Caco-2 (cell line): ENCODE results near the gene ATP9A. TPM values are rescaled to one million over a fixed set of nuclear protein-coding genes. Genes with fewer than 3 reads are reported as not detected.
A peak's percentile ranks its signal among the peaks of the same experiment; 100 is the strongest.
"Not testable (repeated sequence)": the region's sequence is repeated elsewhere in the genome, so short reads cannot be mapped to it uniquely, and the experiment has no call there.

ENCODE experiments used
- Bru-seq: library from RNA; stranded (reverse); fragments of 400-500 nt; gene quantifications from one replicate; lab custom pipeline; 2021; lab: Mats Ljungman, UMichigan
- BruChase-seq, 2 experiments: library from RNA; stranded (reverse); fragments of 400-500 nt; gene quantifications; one replicate each; lab custom pipeline; 2021; lab: Mats Ljungman, UMichigan
- BruUV-seq: library from RNA; stranded (reverse); fragments of 400-500 nt; replicated peaks from 2 replicates; lab custom pipeline; 2021; lab: Mats Ljungman, UMichigan
- CTCF ChIA-PET: fragments of 300-600 bp; sonication (Branson Sonifier 250); formaldehyde crosslinking; loops from one replicate; lab custom pipeline; 2022; ENCODE audit warnings: antibody characterized with exemption; lab: Charles Lee
- POLR2A ChIA-PET: fragments of 300-600 bp; sonication (Branson Sonifier 250); formaldehyde crosslinking; loops from one replicate; lab custom pipeline; 2022; ENCODE audit warnings: antibody characterized with exemption; lab: Charles Lee
- DNase-seq, 2 experiments: peaks; one replicate each; pipeline versions ENCODE4 v3.0.0 to v3.0.0-alpha.2; 2020 to 2022
- H3K27me3 ChIP-seq: replicated peaks from 2 replicates; pipeline ENCODE4 v1.6.0; 2011; ENCODE audit warnings: low read length; ENCODE audit not compliant: control insufficient read depth, insufficient read depth
- H3K36me3 ChIP-seq: 2 replicates; pipeline ENCODE4 v1.5.1; 2011; ENCODE audit warnings: low read length; ENCODE audit not compliant: control insufficient read depth, insufficient read depth
- H3K4me1 ChIP-seq: fragments of 250-450 bp; sonication (Bioruptor Pico); 2 replicates; pipeline ENCODE4 v1.5.1; 2020; ENCODE audit warnings: mild to moderate bottlenecking
- H3K4me3 ChIP-seq: 2 replicates; pipeline ENCODE4 v1.5.1; 2011; ENCODE audit warnings: low read depth, mild to moderate bottlenecking, control low read depth, low read length
- H3K9me3 ChIP-seq: fragments of 250-450 bp; sonication (Bioruptor Pico); 2 replicates; pipeline ENCODE4 v1.5.1; 2020; ENCODE audit warnings: mild to moderate bottlenecking, moderate library complexity
- H3K27ac Mint-ChIP-seq: one replicate; pipeline ENCODE4 v1.8.0; 2022; ENCODE audit warnings: mixed read lengths; ENCODE audit not compliant: unreplicated experiment
- H3K27me3 Mint-ChIP-seq: one replicate; pipeline ENCODE4 v1.8.0; 2022; ENCODE audit warnings: mixed read lengths; ENCODE audit not compliant: insufficient read depth, unreplicated experiment
- H3K36me3 Mint-ChIP-seq: one replicate; pipeline ENCODE4 v1.8.0; 2022; ENCODE audit warnings: mild to moderate bottlenecking, mixed read lengths; ENCODE audit not compliant: insufficient read depth, unreplicated experiment
- H3K4me1 Mint-ChIP-seq: one replicate; pipeline ENCODE4 v1.8.0; 2022; ENCODE audit warnings: low read depth, mixed read lengths; ENCODE audit not compliant: unreplicated experiment
- H3K4me3 Mint-ChIP-seq: one replicate; pipeline ENCODE4 v1.8.0; 2022; ENCODE audit warnings: mild to moderate bottlenecking, moderate library complexity, mixed read lengths; ENCODE audit not compliant: unreplicated experiment
- H3K9me3 Mint-ChIP-seq: one replicate; pipeline ENCODE4 v1.8.0; 2022; ENCODE audit warnings: mixed read lengths; ENCODE audit not compliant: unreplicated experiment
- CTCF ChIP-seq, 2 experiments: fragments of 200-600 bp in 1 of 2; IDR thresholded peaks; 1 replicate in 1 of 2; 2 replicates in 1 of 2; pipeline versions ENCODE4 v1.5.1 to v1.8.0; 2011 to 2022; ENCODE audit warnings: antibody characterized with exemption in 1 of 2, control low read depth in 1 of 2, inconsistent platforms in 1 of 2, low read depth in 1 of 2, low read length in 1 of 2, mild to moderate bottlenecking in 1 of 2, moderate library complexity in 1 of 2; ENCODE audit not compliant: insufficient read depth in 1 of 2, severe bottlenecking in 1 of 2, unreplicated experiment in 1 of 2
- intact Hi-C: fragments of 100-400 bp; cut with micrococcal nuclease; formaldehyde crosslinking; loops from one replicate; pipeline ENCODE4 v1.10.0; 2022; ENCODE audit not compliant: unreplicated experiment
- long read RNA-seq: library from polyadenylated mRNA; stranded (forward); transcript quantifications from one replicate; pipeline ENCODE4 v2.0.0, GENCODE V29; 2022
- total RNA-seq: library from RNA; stranded (reverse); gene quantifications from 2 replicates; pipeline ENCODE4 v1.2.3, GENCODE V29; 2022

The ATP9A gene, protein sequence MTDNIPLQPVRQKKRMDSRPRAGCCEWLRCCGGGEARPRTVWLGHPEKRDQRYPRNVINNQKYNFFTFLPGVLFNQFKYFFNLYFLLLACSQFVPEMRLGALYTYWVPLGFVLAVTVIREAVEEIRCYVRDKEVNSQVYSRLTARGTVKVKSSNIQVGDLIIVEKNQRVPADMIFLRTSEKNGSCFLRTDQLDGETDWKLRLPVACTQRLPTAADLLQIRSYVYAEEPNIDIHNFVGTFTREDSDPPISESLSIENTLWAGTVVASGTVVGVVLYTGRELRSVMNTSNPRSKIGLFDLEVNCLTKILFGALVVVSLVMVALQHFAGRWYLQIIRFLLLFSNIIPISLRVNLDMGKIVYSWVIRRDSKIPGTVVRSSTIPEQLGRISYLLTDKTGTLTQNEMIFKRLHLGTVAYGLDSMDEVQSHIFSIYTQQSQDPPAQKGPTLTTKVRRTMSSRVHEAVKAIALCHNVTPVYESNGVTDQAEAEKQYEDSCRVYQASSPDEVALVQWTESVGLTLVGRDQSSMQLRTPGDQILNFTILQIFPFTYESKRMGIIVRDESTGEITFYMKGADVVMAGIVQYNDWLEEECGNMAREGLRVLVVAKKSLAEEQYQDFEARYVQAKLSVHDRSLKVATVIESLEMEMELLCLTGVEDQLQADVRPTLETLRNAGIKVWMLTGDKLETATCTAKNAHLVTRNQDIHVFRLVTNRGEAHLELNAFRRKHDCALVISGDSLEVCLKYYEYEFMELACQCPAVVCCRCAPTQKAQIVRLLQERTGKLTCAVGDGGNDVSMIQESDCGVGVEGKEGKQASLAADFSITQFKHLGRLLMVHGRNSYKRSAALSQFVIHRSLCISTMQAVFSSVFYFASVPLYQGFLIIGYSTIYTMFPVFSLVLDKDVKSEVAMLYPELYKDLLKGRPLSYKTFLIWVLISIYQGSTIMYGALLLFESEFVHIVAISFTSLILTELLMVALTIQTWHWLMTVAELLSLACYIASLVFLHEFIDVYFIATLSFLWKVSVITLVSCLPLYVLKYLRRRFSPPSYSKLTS
- total RNA-seq (102 and 104 TPM in 2 replicates), Bru-seq, nascent RNA (percentile 84 among the genes with signal in this experiment), BruChase-seq, experiment 1, labeled RNA remaining after a 2-hour chase (percentile 83 among the genes with signal in this experiment), BruChase-seq, experiment 2, labeled RNA remaining after a 6-hour chase (percentile 86 among the genes with signal in this experiment)
- long read RNA-seq, full-length matches to known transcripts = 32 of 74 reads
- long read RNA-seq, partial matches to known transcripts = 7 of 74 reads
- long read RNA-seq, other reads (novel, unspliced or antisense) = 35 of 74 reads

- intact Hi-C loops = loop anchor here (1.0 kb wide), 4 partner anchors 24 to 293 kb away; no protein-coding TSS in a partner anchor
- Mint-ChIP-seq H3K36me3 (peaks cover 22% of the 10 kb centered on the region), H3K27ac (peak within 1 kb of the TSS; percentile 80), H3K4me1 (peaks cover 16% of the 10 kb centered on the region), H3K27me3 (no peaks in the 10 kb centered on the region), H3K9me3 (no peaks in the 10 kb centered on the region), H3K4me3 (peak within 1 kb of the TSS; percentile 84)
- Histone ChIP-seq H3K4me1 (peaks cover 13% of the 10 kb centered on the region), H3K36me3 (no peaks in the 10 kb centered on the region), H3K4me3 (peak within 1 kb of the TSS; percentile 95), H3K9me3 (no peaks in the 10 kb centered on the region), H3K27me3 (no peaks in the 10 kb centered on the region)
- POLR2A ChIA-PET = interaction anchor here (0.9 to 1.2 kb wide), 2 partner anchors 32 to 263 kb away, joined by 3 read pairs; no protein-coding TSS in a partner anchor
- DNase-seq = peak in 1 of 2 experiments; percentile 76
- BruUV-seq = no TSS peak
- CTCF ChIA-PET = interaction anchor here (0.6 to 1.9 kb wide), 8 partner anchors 29 to 293 kb away, joined by 3 to 38 read pairs (median 8); no protein-coding TSS in a partner anchor
- peak in 1 of 2 experiments; percentile 54 for TF ChIP-seq CTCF (IDR thresholded peaks at IDR 0.05; ENCODE audit: insufficient read depth in 1 of 2, low read depth in 1 of 2, low read length in 1 of 2, severe bottlenecking in 1 of 2, unreplicated experiment in 1 of 2)
Observed at GRCh38 chr20:51767867-51768758, at the start of gene ATP9A. TSS of gene ATP9A (minus strand) at chr20:51768390. CDS start at chr20:51768369, 21 bp downstream.

DNA sequence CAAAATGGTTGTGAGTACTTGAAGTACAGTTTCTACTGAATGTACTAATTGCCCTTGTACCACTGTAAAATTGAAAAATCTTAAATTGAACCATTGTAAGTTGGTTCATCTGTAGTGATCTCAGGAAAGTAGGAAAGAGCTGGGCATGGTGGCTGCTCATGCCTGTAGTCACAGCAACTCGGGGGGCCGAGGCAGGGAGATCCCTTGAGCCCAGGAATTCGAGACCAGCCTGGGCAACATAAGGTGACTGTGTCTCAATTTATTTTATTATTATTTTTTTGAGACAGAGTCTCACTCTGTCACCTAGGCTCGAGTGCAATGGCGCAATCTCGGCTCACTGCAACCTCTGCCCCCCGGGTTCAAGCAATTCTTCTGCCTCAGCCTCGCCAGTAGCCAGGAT is 48.7 kb upstream of the ATP9A start:
- CTCF ChIA-PET, BruUV-seq, H3K9me3 ChIP-seq, POLR2A ChIA-PET, H3K4me3 Mint-ChIP-seq, H3K36me3 ChIP-seq, H3K9me3 Mint-ChIP-seq, H3K4me1 ChIP-seq, H3K27ac Mint-ChIP-seq, DNase-seq, H3K4me3 ChIP-seq, H3K27me3 ChIP-seq, H3K36me3 Mint-ChIP-seq, intact Hi-C loops, H3K27me3 Mint-ChIP-seq: not testable (repeated sequence)
- peaks cover 22% of the 10 kb centered on the region for H3K4me1 Mint-ChIP-seq
